Duodenal mucosa (tissue), 2 donors: Measurements from ENCODE around the gene ARHGAP35.
A peak's percentile ranks its signal among the peaks of the same experiment; 100 is the strongest.
"Not testable (repeated sequence)": the region's sequence is repeated elsewhere in the genome, so short reads cannot be mapped to it uniquely, and the experiment has no call there.

Experiments
- H3K27ac ChIP-seq: one replicate; pipeline ENCODE4 v1.7.0; 2013; ENCODE audit warnings: low read depth, low read length
- H3K27me3 ChIP-seq, 2 donors: one replicate each; pipeline ENCODE4 v1.7.0; 2013; ENCODE audit warnings: low read length in 2 of 2, control low read depth in 1 of 2; ENCODE audit not compliant: insufficient read depth in 2 of 2, control insufficient read depth in 1 of 2
- H3K36me3 ChIP-seq, 2 donors: one replicate each; pipeline ENCODE4 v1.7.0; 2013; ENCODE audit warnings: low read length in 2 of 2, control low read depth in 1 of 2; ENCODE audit not compliant: insufficient read depth in 2 of 2, control insufficient read depth in 1 of 2
- H3K4me1 ChIP-seq, 2 donors: one replicate each; pipeline ENCODE4 v1.7.0; 2013; ENCODE audit warnings: low read length in 2 of 2, control low read depth in 1 of 2; ENCODE audit not compliant: insufficient read depth in 2 of 2, control insufficient read depth in 1 of 2
- H3K4me3 ChIP-seq, 2 donors: one replicate each; pipeline ENCODE4 v1.7.0; 2013; ENCODE audit warnings: low read length in 2 of 2, low read depth in 1 of 2
- H3K9ac ChIP-seq, 2 donors: one replicate each; pipeline ENCODE4 v1.7.0; 2013; ENCODE audit warnings: low read length in 2 of 2, low read depth in 1 of 2
- H3K9me3 ChIP-seq, 2 donors: one replicate each; pipeline ENCODE4 v1.7.0; 2013; ENCODE audit warnings: low read length in 2 of 2, control low read depth in 1 of 2; ENCODE audit not compliant: control insufficient read depth in 1 of 2

ARHGAP35 gene

GRCh38 chr19:46860846-46861690 lies at the start of gene ARHGAP35:
Gene ARHGAP35 (plus strand): TSS chr19:46860997. CDS start chr19:46918676, 57,679 bp downstream.
- peaks cover 39 to 43% of the 10 kb centered on the region in 2 donors for H3K4me1 ChIP-seq
- no peaks in the 10 kb centered on the region for H3K27me3 ChIP-seq

GRCh38 chr19:46812977-46813838 lies 47.6 kb upstream of the ARHGAP35 start:
- no peaks in the 10 kb centered on the region for H3K9me3 ChIP-seq
- no peaks in the 10 kb centered on the region for H3K36me3 ChIP-seq
- peak overlapping the region; percentile 36 for H3K27ac ChIP-seq
- no peaks in the 10 kb centered on the region for H3K27me3 ChIP-seq
- H3K9ac ChIP-seq: no peak overlapping the region
- H3K4me1 ChIP-seq: no peaks in the 10 kb centered on the region
- no peak overlapping the region for H3K4me3 ChIP-seq

More at GRCh38 chr19:46860846-46861690, at the start of gene ARHGAP35:
- Histone ChIP-seq H3K4me3 (peak within 1 kb of the TSS; percentile 80 to 88), H3K9ac (peak within 1 kb of the TSS; percentile 63 to 91), H3K9me3 (no peaks in the 10 kb centered on the region), H3K36me3 (peaks cover 0 to 1% of the 10 kb centered on the region in 2 donors), H3K27ac (peak within 1 kb of the TSS; percentile 93)

GRCh38 chr19:46813839-46814358 lies 46.9 kb upstream of the ARHGAP35 start:
- H3K27ac ChIP-seq: peak overlapping the region; percentile 36

GRCh38 chr19:46815833-46816627 lies 44.8 kb upstream of the ARHGAP35 start:
- no peaks in the 10 kb centered on the region for H3K36me3 ChIP-seq

More at GRCh38 chr19:46813839-46814358, 46.9 kb upstream of the ARHGAP35 start:
- no peak overlapping the region for H3K9ac ChIP-seq
- no peaks in the 10 kb centered on the region for H3K9me3 ChIP-seq
- H3K4me3 ChIP-seq: no peak overlapping the region
- no peaks in the 10 kb centered on the region for H3K27me3 ChIP-seq
- H3K4me1 ChIP-seq: no peaks in the 10 kb centered on the region
- H3K36me3 ChIP-seq: no peaks in the 10 kb centered on the region

GRCh38 chr19:46818812-46819211 lies 42.0 kb upstream of the ARHGAP35 start:
- no peak overlapping the region for H3K4me3 ChIP-seq
- H3K36me3 ChIP-seq: no peaks in the 10 kb centered on the region
- no peaks in the 10 kb centered on the region for H3K27me3 ChIP-seq
- no peak overlapping the region for H3K27ac ChIP-seq
- H3K9me3 ChIP-seq: no peaks in the 10 kb centered on the region
- no peak overlapping the region for H3K9ac ChIP-seq
- peaks cover 9 to 18% of the 10 kb centered on the region in 2 donors for H3K4me1 ChIP-seq

More at GRCh38 chr19:46815833-46816627, 44.8 kb upstream of the ARHGAP35 start:
- Histone ChIP-seq H3K4me3 (no peak overlapping the region), H3K9me3 (no peaks in the 10 kb centered on the region), H3K4me1 (peaks cover 6% of the 10 kb centered on the region in 2 donors), H3K9ac (no peak overlapping the region), H3K27ac (no peak overlapping the region), H3K27me3 (no peaks in the 10 kb centered on the region)

GRCh38 chr19:46821512-46822409 lies 39.0 kb upstream of the ARHGAP35 start:
- no peak overlapping the region for H3K4me3 ChIP-seq
- no peak overlapping the region for H3K9ac ChIP-seq
- no peaks in the 10 kb centered on the region for H3K36me3 ChIP-seq
- H3K9me3 ChIP-seq: no peaks in the 10 kb centered on the region
- H3K27ac ChIP-seq: no peak overlapping the region
- peaks cover 9 to 18% of the 10 kb centered on the region in 2 donors for H3K4me1 ChIP-seq
- no peaks in the 10 kb centered on the region for H3K27me3 ChIP-seq

GRCh38 chr19:46822410-46822787 lies 38.4 kb upstream of the ARHGAP35 start:
- not testable (repeated sequence) for H3K9ac ChIP-seq, H3K27me3 ChIP-seq, H3K36me3 ChIP-seq, H3K27ac ChIP-seq, H3K9me3 ChIP-seq, H3K4me3 ChIP-seq
- peaks cover 9 to 18% of the 10 kb centered on the region in 2 donors for H3K4me1 ChIP-seq

- H3K36me3 ChIP-seq: no peaks in the 10 kb centered on the region
- H3K4me1 ChIP-seq: peaks cover 9 to 18% of the 10 kb centered on the region in 2 donors
- no peaks in the 10 kb centered on the region for H3K9me3 ChIP-seq
- H3K27ac ChIP-seq: no peak overlapping the region
- H3K27me3 ChIP-seq: no peaks in the 10 kb centered on the region
- H3K4me3 ChIP-seq: no peak overlapping the region
- H3K9ac ChIP-seq: no peak overlapping the region
Observed at GRCh38 chr19:46823049-46823448, 37.7 kb upstream of the ARHGAP35 start.
